IMR-90 (cell line): ENCODE measurements around the gene ABCA9. TPM values are rescaled to one million over a fixed set of nuclear protein-coding genes. Genes with fewer than 3 reads are reported as not detected.

Experiments
- ATAC-seq: fragments of 200-7000 bp; cut with Tn5 transposase; 2 replicates; pipeline ENCODE4 v1.9.1; 2020; ENCODE audit warnings: low read depth, mild to moderate bottlenecking, moderate library complexity
- BruUV-seq: library from RNA; stranded (reverse); fragments of 400-500 nt; replicated peaks from 2 replicates; lab custom pipeline; 2021; lab: Mats Ljungman, UMichigan
- CTCF ChIA-PET: fragments of 300-600 bp; formaldehyde crosslinking; extraction: SDS; loops from one replicate; lab custom pipeline; 2021; ENCODE audit warnings: antibody characterized with exemption; lab: Yijun Ruan, JAX
- POLR2A ChIA-PET: fragments of 300-600 bp; sonication (Branson Sonifier 250); formaldehyde crosslinking; loops from one replicate; lab custom pipeline; 2022; ENCODE audit warnings: antibody characterized with exemption; ENCODE audit not compliant: unreplicated experiment; lab: Charles Lee
- DNase-seq: peaks from one replicate; pipeline ENCODE4 v3.0.0; 2013
- H2AFZ ChIP-seq: replicated peaks from 2 replicates; pipeline ENCODE3; 2013; ENCODE audit warnings: low read length, mild to moderate bottlenecking; ENCODE audit not compliant: poor library complexity
- H2AK5ac ChIP-seq: 2 replicates; pipeline ENCODE4 v1.6.1; 2013; ENCODE audit warnings: low read depth, low read length, inconsistent platforms
- H2AK9ac ChIP-seq: replicated peaks from 2 replicates; pipeline ENCODE3; 2013; ENCODE audit warnings: mild to moderate bottlenecking, low read depth, low read length, moderate library complexity; ENCODE audit not compliant: poor library complexity
- H2BK120ac ChIP-seq: 2 replicates; pipeline ENCODE4 v1.6.1; 2013; ENCODE audit warnings: low read depth, low read length, inconsistent platforms
- H2BK15ac ChIP-seq: 3 replicates; pipeline ENCODE4 v1.6.1; 2013; ENCODE audit warnings: low read depth, low read length, inconsistent platforms
- H2BK20ac ChIP-seq: 2 replicates; pipeline ENCODE4 v1.6.1; 2013; ENCODE audit warnings: low read depth, mild to moderate bottlenecking, inconsistent platforms, low read length, moderate library complexity
- H2BK5ac ChIP-seq: 2 replicates; pipeline ENCODE4 v1.6.1; 2013; ENCODE audit warnings: mild to moderate bottlenecking, low read depth, low read length, inconsistent platforms; ENCODE audit not compliant: poor library complexity, severe bottlenecking
- H3K14ac ChIP-seq: replicated peaks from 2 replicates; pipeline ENCODE4 v1.6.1; 2013; ENCODE audit warnings: low read depth, low read length, inconsistent platforms
- H3K18ac ChIP-seq: 2 replicates; pipeline ENCODE4 v1.6.1; 2013; ENCODE audit warnings: low read depth, low read length, control low read depth
- H3K23ac ChIP-seq: 2 replicates; pipeline ENCODE4 v1.6.1; 2013; ENCODE audit warnings: low read depth, low read length, inconsistent platforms
- H3K27ac ChIP-seq: 2 replicates; pipeline ENCODE4 v1.5.1; 2013; ENCODE audit warnings: mild to moderate bottlenecking, control low read depth, low read length; ENCODE audit not compliant: insufficient read depth
- H3K27me3 ChIP-seq: 2 replicates; pipeline ENCODE4 v1.6.1; 2013; ENCODE audit warnings: low read length; ENCODE audit not compliant: control insufficient read depth, insufficient read depth
- H3K36me3 ChIP-seq: 2 replicates; pipeline ENCODE4 v1.6.1; 2013; ENCODE audit warnings: low read length, mixed read lengths; ENCODE audit not compliant: control insufficient read depth, insufficient read depth
- H3K4ac ChIP-seq: 2 replicates; pipeline ENCODE4 v1.6.1; 2013; ENCODE audit warnings: low read depth, low read length, inconsistent platforms
- H3K4me1 ChIP-seq: 2 replicates; pipeline ENCODE4 v1.6.1; 2013; ENCODE audit warnings: low read length, mixed read lengths; ENCODE audit not compliant: control insufficient read depth, insufficient read depth
- H3K4me2 ChIP-seq: 2 replicates; pipeline ENCODE4 v1.6.1; 2013; ENCODE audit warnings: low read depth, mild to moderate bottlenecking, control low read depth, low read length, moderate library complexity
- H3K4me3 ChIP-seq: 2 replicates; pipeline ENCODE4 v1.5.1; 2013; ENCODE audit warnings: low read depth, mild to moderate bottlenecking, control low read depth, low read length, moderate library complexity; ENCODE audit not compliant: insufficient read depth
- H3K56ac ChIP-seq: 2 replicates; pipeline ENCODE4 v1.6.1; 2013; ENCODE audit warnings: low read length, inconsistent platforms; ENCODE audit not compliant: insufficient read depth; ENCODE audit errors: extremely low read depth
- H3K79me1 ChIP-seq, 2 experiments: 2 replicates each; pipeline ENCODE4 v1.6.1; 2013; ENCODE audit warnings: low read length in 2 of 2, inconsistent platforms in 1 of 2, low read depth in 1 of 2
- H3K9ac ChIP-seq: 2 replicates; pipeline ENCODE4 v1.6.1; 2013; ENCODE audit warnings: low read depth, low read length, control low read depth
- H3K9me1 ChIP-seq: 2 replicates; pipeline ENCODE4 v1.6.1; 2013; ENCODE audit warnings: low read length, inconsistent platforms; ENCODE audit not compliant: insufficient read depth
- H3K9me3 ChIP-seq: 2 replicates; pipeline ENCODE4 v1.6.1; 2013; ENCODE audit warnings: low read length; ENCODE audit not compliant: control insufficient read depth, insufficient read depth
- H4K20me1 ChIP-seq: 2 replicates; pipeline ENCODE4 v1.6.1; 2013; ENCODE audit warnings: low read length, inconsistent platforms; ENCODE audit not compliant: insufficient read depth
- H4K5ac ChIP-seq: 2 replicates; pipeline ENCODE4 v1.6.1; 2013; ENCODE audit warnings: mild to moderate bottlenecking, low read depth, low read length, control low read depth
- H4K8ac ChIP-seq, 2 experiments: 2 replicates each; pipeline ENCODE4 v1.6.1; 2013; ENCODE audit warnings: low read depth in 2 of 2, low read length in 2 of 2, control low read depth in 1 of 2, inconsistent platforms in 1 of 2
- H4K91ac ChIP-seq: 2 replicates; pipeline ENCODE4 v1.6.1; 2013; ENCODE audit warnings: low read depth, low read length, inconsistent platforms; ENCODE audit not compliant: insufficient read depth
- BHLHE40 ChIP-seq: fragments of 150-350 bp; IDR thresholded peaks from 2 replicates; pipeline ENCODE4 v1.6.1; 2016; ENCODE audit warnings: mild to moderate bottlenecking, low read depth, low read length
- CEBPB ChIP-seq: IDR thresholded peaks from 2 replicates; pipeline ENCODE4 v1.6.1; 2012; ENCODE audit warnings: low read depth, low read length, improper control_type of control experiment
- CHD1 ChIP-seq: IDR thresholded peaks from 2 replicates; pipeline ENCODE4 v1.6.1; 2012; ENCODE audit warnings: low read depth, low read length, improper control_type of control experiment
- ELK1 ChIP-seq: fragments of 150-350 bp; IDR thresholded peaks from 2 replicates; pipeline ENCODE4 v1.6.1; 2016; ENCODE audit warnings: low read depth, mild to moderate bottlenecking, low read length, moderate library complexity, borderline replicate concordance
- FOS ChIP-seq: fragments of 150-350 bp; IDR thresholded peaks from 2 replicates; pipeline ENCODE4 v1.6.1; 2016; ENCODE audit warnings: low read depth, low read length
- MAFK ChIP-seq: IDR thresholded peaks from 2 replicates; pipeline ENCODE4 v1.6.1; 2012; ENCODE audit warnings: low read depth, low read length, improper control_type of control experiment
- MAZ ChIP-seq: IDR thresholded peaks from 2 replicates; pipeline ENCODE4 v1.6.1; 2012; ENCODE audit warnings: low read depth, mild to moderate bottlenecking, low read length, improper control_type of control experiment, moderate library complexity, borderline replicate concordance
- MXI1 ChIP-seq: IDR thresholded peaks from 2 replicates; pipeline ENCODE4 v1.6.1; 2012; ENCODE audit warnings: low read depth, mild to moderate bottlenecking, low read length, moderate library complexity, borderline replicate concordance
- NFE2L2 ChIP-seq: fragments of 150-350 bp; IDR thresholded peaks from 2 replicates; pipeline ENCODE4 v1.6.1; 2016; ENCODE audit warnings: low read depth, mild to moderate bottlenecking, low read length
- POLR2A ChIP-seq: IDR thresholded peaks from 2 replicates; pipeline ENCODE4 v1.6.1; 2012; ENCODE audit warnings: mild to moderate bottlenecking, low read depth, low read length
- RAD21 ChIP-seq: IDR thresholded peaks from 2 replicates; pipeline ENCODE4 v1.6.1; 2012; ENCODE audit warnings: low read length, improper control_type of control experiment
- RCOR1 ChIP-seq: IDR thresholded peaks from 2 replicates; pipeline ENCODE4 v1.6.1; 2012; ENCODE audit warnings: mild to moderate bottlenecking, low read length, improper control_type of control experiment; ENCODE audit not compliant: insufficient replicate concordance
- RFX5 ChIP-seq: IDR thresholded peaks from 2 replicates; pipeline ENCODE4 v1.8.0; 2012; ENCODE audit warnings: low read depth, mild to moderate bottlenecking, low read length, moderate library complexity
- SMC3 ChIP-seq: fragments of 150-350 bp; IDR thresholded peaks from 2 replicates; pipeline ENCODE4 v1.6.1; 2016; ENCODE audit warnings: low read depth, mild to moderate bottlenecking, antibody characterized with exemption, low read length, moderate library complexity
- USF2 ChIP-seq: fragments of 150-350 bp; IDR thresholded peaks from 2 replicates; pipeline ENCODE4 v1.6.1; 2017; ENCODE audit warnings: mild to moderate bottlenecking, antibody characterized with exemption, low read length, low read depth
- WGBS, 2 experiments: methylation state at CpG; one replicate each; pipeline versions ENCODE4 v1.1.5 to v1.1.7; 2013; ENCODE audit warnings: missing lambda C conversion rate in 2 of 2; ENCODE audit not compliant: insufficient read length in 1 of 2; ENCODE audit errors: extremely low coverage in 2 of 2; 5-methylcytosine and 5-hydroxymethylcytosine counted together
- dilution Hi-C: fragments of 300-500 bp; cut with HindIII; formaldehyde crosslinking; loops from one replicate; pipeline ENCODE4 v1.14.3; 2018; ENCODE audit warnings: low sequenced_read_pairs; ENCODE audit not compliant: unreplicated experiment
- in situ Hi-C: fragments of 300-500 bp; cut with MboI; formaldehyde crosslinking; loops from 3 replicates; pipeline ENCODE4 v1.14.3; 2019; ENCODE audit warnings: low sequenced_read_pairs, inconsistent platforms, mixed read lengths
- intact Hi-C: fragments of 100-400 bp; cut with micrococcal nuclease; formaldehyde crosslinking; loops from 2 replicates; pipeline ENCODE4 v1.10.0; 2022
- polyA plus RNA-seq, 3 experiments: library from polyadenylated mRNA; depleted of rRNA; stranded (reverse); fragments of >200 nt; gene quantifications; 2 replicates each; pipeline ENCODE4 v1.2.3, GENCODE V29; 2012; ENCODE audit warnings: low replicate concordance in 1 of 3
- total RNA-seq: library from RNA; depleted of rRNA; stranded (reverse); fragments of >200 nt; gene quantifications from 2 replicates; pipeline ENCODE4 v1.2.3, GENCODE V29; 2012
- TF ChIP-seq, protein P1 (sequence below): conservative IDR thresholded peaks from 2 replicates; pipeline ENCODE4 v1.5.1; 2012; ENCODE audit warnings: mild to moderate bottlenecking, low read depth, low read length, improper control_type of control experiment

The ABCA9 gene
- total and polyA plus RNA-seq, 2 of the 4 experiments (the other 2 are of a cell fraction): under 0.01 TPM; not detected in 1

DNA sequence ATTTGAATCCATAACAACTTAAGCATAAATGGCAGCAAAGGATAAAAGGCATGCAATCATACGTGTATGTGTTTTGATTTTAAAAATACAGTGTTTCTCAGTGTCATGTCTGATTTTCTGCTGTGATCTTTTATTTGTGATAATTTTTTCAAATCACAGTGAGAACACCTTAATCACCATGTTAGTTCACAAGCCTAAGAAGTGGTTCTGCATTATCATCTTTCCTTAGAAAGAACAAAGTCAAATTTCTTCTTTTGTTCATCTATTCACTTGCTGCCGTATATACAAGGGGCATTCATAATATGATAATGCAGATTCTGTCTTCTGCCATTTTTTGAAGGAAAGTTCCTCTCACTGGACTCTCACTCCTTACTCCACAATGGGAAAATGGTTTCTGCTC is 33.3 kb upstream of the ABCA9 start:
- no peak overlapping the region for H3K4ac ChIP-seq
- no CpG with 5 or more reads among the region's 2 CpGs for WGBS, 2 experiments
- H3K4me2 ChIP-seq: no peak overlapping the region
- no peak overlapping the region for H3K23ac ChIP-seq
- no peak for DNase-seq
- CTCF ChIA-PET: no interaction called here
- no peak overlapping the region for H3K56ac ChIP-seq
- intact Hi-C loops: no loop called here
- no peak overlapping the region for H3K9ac ChIP-seq
- dilution Hi-C loops: no loop called here
- no peak overlapping the region for H2BK20ac ChIP-seq
- no peak overlapping the region for H4K91ac ChIP-seq
- no peak overlapping the region for H3K4me3 ChIP-seq
- no peaks in the 10 kb centered on the region for H3K9me3 ChIP-seq
- no peak overlapping the region for H2BK120ac ChIP-seq
- H3K4me1 ChIP-seq: no peaks in the 10 kb centered on the region
- H3K18ac ChIP-seq: no peak overlapping the region
- H2AK9ac ChIP-seq: no peak overlapping the region
- no peaks in the 10 kb centered on the region for H3K27me3 ChIP-seq
- no TSS peak for BruUV-seq
- in situ Hi-C loops: no loop called here
- no peak overlapping the region for H2BK15ac ChIP-seq
- no peak overlapping the region for H3K27ac ChIP-seq
- no peaks in the 10 kb centered on the region for H3K36me3 ChIP-seq
- H3K9me1 ChIP-seq: no peaks in the 10 kb centered on the region
- H2AK5ac ChIP-seq: no peak overlapping the region
- no peak overlapping the region for H4K5ac ChIP-seq
- no peak for ATAC-seq
- POLR2A ChIA-PET: no interaction called here
- no peak for TF ChIP-seq FOS
- TF ChIP-seq ELK1: no peak
- TF ChIP-seq CEBPB: no peak
- no peak for TF ChIP-seq MXI1
- TF ChIP-seq RAD21: no peak
- TF ChIP-seq, protein P1, sequence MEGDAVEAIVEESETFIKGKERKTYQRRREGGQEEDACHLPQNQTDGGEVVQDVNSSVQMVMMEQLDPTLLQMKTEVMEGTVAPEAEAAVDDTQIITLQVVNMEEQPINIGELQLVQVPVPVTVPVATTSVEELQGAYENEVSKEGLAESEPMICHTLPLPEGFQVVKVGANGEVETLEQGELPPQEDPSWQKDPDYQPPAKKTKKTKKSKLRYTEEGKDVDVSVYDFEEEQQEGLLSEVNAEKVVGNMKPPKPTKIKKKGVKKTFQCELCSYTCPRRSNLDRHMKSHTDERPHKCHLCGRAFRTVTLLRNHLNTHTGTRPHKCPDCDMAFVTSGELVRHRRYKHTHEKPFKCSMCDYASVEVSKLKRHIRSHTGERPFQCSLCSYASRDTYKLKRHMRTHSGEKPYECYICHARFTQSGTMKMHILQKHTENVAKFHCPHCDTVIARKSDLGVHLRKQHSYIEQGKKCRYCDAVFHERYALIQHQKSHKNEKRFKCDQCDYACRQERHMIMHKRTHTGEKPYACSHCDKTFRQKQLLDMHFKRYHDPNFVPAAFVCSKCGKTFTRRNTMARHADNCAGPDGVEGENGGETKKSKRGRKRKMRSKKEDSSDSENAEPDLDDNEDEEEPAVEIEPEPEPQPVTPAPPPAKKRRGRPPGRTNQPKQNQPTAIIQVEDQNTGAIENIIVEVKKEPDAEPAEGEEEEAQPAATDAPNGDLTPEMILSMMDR: no peak
- no peak for TF ChIP-seq NFE2L2
- TF ChIP-seq MAFK: no peak
- TF ChIP-seq RCOR1: no peak
- no peak for TF ChIP-seq USF2
- TF ChIP-seq CHD1: no peak
- TF ChIP-seq POLR2A: no peak
- no peak for TF ChIP-seq MAZ
- TF ChIP-seq SMC3: no peak
- TF ChIP-seq RFX5: no peak
- TF ChIP-seq BHLHE40: no peak
- H2BK5ac ChIP-seq: no peak overlapping the region
- H4K8ac ChIP-seq: no peak overlapping the region
- H3K79me1 ChIP-seq: no peaks in the 10 kb centered on the region
- H3K14ac ChIP-seq: no peak overlapping the region
- no peaks in the 10 kb centered on the region for H4K20me1 ChIP-seq
- no peak overlapping the region for H2AFZ ChIP-seq
